ENCODE measurements around the gene CPNE2.

GRCh38 chr16:57110937-57111336 is 18.6 kb downstream of the CPNE2 start:
- TF ChIP-seq CTCF (IDR thresholded peaks at IDR 0.05) (no peak), EP300 (IDR thresholded peaks at IDR 0.05) (no peak), POLR2A (IDR thresholded peaks at IDR 0.05) (no peak), POLR2AphosphoS5 (IDR thresholded peaks at IDR 0.05) (no peak)
